ENCODE measurements around the gene MSTN. TPM values are rescaled to one million over a fixed set of nuclear protein-coding genes. Genes with fewer than 3 reads are reported as not detected.

The MSTN gene
- total RNA-seq, 1 experiment from 2014 or later, result not detected

- Histone ChIP-seq H2BK20ac (ENCODE audit: low read depth, low read length, poor library complexity, severe bottlenecking) (no peak overlapping the region), H3K14ac (ENCODE audit: insufficient read depth, low read length) (no peak overlapping the region), H3K4me1 (ENCODE audit: insufficient read depth, low read length) (no peaks in the 10 kb centered on the region), H2AFZ (ENCODE audit: low read length) (no peak overlapping the region), H2BK5ac (ENCODE audit: insufficient read length, low read length) (no peak overlapping the region), H3K79me1 (ENCODE audit: insufficient read depth, low read depth, low read length, poor library complexity, severe bottlenecking) (no peaks in the 10 kb centered on the region), H3K23ac (ENCODE audit: insufficient read length, low read depth, low read length) (no peak overlapping the region), H2BK15ac (ENCODE audit: low read depth, low read length) (no peak overlapping the region), H2BK120ac (ENCODE audit: low read depth, low read length, poor library complexity, severe bottlenecking) (no peak overlapping the region), H3T11ph (ENCODE audit: low read length) (no peak overlapping the region), H3K27me3 (ENCODE audit: insufficient read depth, low read length) (no peaks in the 10 kb centered on the region), H4K91ac (ENCODE audit: insufficient read length, low read depth, low read length) (no peak overlapping the region), H3K27ac (ENCODE audit: insufficient read length, low read depth, low read length) (no peak overlapping the region), H3K4me2 (ENCODE audit: insufficient read depth, insufficient read length, low read length) (no peak overlapping the region), H4K20me1 (ENCODE audit: control insufficient read depth, insufficient read depth, insufficient read length) (no peaks in the 10 kb centered on the region), H3K9me3 (ENCODE audit: control insufficient read depth, low read depth, low read length) (no peaks in the 10 kb centered on the region), H3K23me2 (ENCODE audit: insufficient read length, low read depth, low read length, poor library complexity, severe bottlenecking) (no peaks in the 10 kb centered on the region), H3K9ac (ENCODE audit: extremely low read depth, insufficient read length, low read length) (no peak overlapping the region), H2BK12ac (ENCODE audit: insufficient read length, low read depth, low read length) (no peak overlapping the region), H4K8ac (replicated peaks; ENCODE audit: insufficient read length, low read depth, low read length) (no peak overlapping the region), H4K5ac (ENCODE audit: insufficient read length, low read depth, low read length) (no peak overlapping the region), H3K79me2 (ENCODE audit: insufficient read depth, low read length) (no peaks in the 10 kb centered on the region), H3K56ac (ENCODE audit: insufficient read length, low read depth, low read length) (no peak overlapping the region), H3K18ac (ENCODE audit: insufficient read length, low read depth, low read length) (no peak overlapping the region), H3K4ac (ENCODE audit: low read depth, low read length) (no peak overlapping the region), H2AK5ac (ENCODE audit: insufficient read length, low read length) (no peak overlapping the region)
- Mint-ChIP-seq H3K9me3 (no peaks in the 10 kb centered on the region), H3K4me3 (no peak overlapping the region), H3K36me3 (ENCODE audit: insufficient read depth in 1 of 3, low read depth in 3 of 3) (no peaks in the 10 kb centered on the region), H3K27me3 (ENCODE audit: low read depth) (no peaks in the 10 kb centered on the region), H3K4me1 (no peaks in the 10 kb centered on the region), H3K27ac (no peak overlapping the region)
- DNase-seq, result no peak
- no peak for TF ChIP-seq CTCF (conservative IDR thresholded peaks at IDR 0.05)
- no CpG with 5 or more reads among the region's 2 CpGs for WGBS (ENCODE audit: extremely low coverage, insufficient read length, low lambda C conversion rate)
These were observed 1.9 kb downstream of the MSTN start for GRCh38 chr2:190060626-190061025.
